ENCODE data around the gene SH3TC1.

The SH3TC1 gene

DNA sequence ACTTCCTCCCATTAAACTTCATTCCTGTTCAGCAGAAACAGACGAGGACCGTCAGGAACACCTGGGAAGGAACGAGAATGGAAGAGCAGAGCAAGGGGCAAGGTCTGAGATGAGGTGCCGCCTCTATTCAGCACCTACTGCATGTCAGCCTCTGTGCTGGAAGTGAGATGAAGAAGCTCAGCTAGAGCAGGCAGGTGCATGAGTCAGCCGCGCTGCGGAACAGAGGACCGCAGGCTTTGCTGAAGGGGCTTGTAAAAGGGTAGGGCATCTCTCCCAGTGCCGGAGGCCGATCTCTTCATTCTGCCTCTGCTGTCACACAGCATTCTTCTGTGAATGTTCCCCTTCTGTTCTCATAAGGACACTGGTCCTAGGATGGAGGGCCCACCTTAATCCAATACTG lies 34.4 kb upstream of the SH3TC1 start:
- Histone ChIP-seq H3K4me1 (ENCODE audit: control insufficient read depth, insufficient read depth, low read length, poor library complexity, severe bottlenecking) (no peaks in the 10 kb centered on the region), H3K4me3 (ENCODE audit: extremely low read depth, insufficient read depth, low read length, poor library complexity, severe bottlenecking) (no peak overlapping the region), H3K9me3 (ENCODE audit: control insufficient read depth, low read length) (peaks cover 10% of the 10 kb centered on the region), H3K36me3 (ENCODE audit: control insufficient read depth, insufficient read depth, low read length) (no peaks in the 10 kb centered on the region), H3K27ac (ENCODE audit: low read depth, low read length, severe bottlenecking) (no peak overlapping the region)
- 89 to 90% methylated on average over 9 to 10 of the region's 10 CpGs for WGBS, 2 experiments (ENCODE audit: insufficient coverage in 2 of 2)

- no peak overlapping the region for H3K27ac ChIP-seq (ENCODE audit: low read depth, low read length, severe bottlenecking)
- WGBS, 2 experiments (ENCODE audit: insufficient coverage in 2 of 2): 75 to 81% methylated on average over 5 to 6 of the region's 6 CpGs
Measured at GRCh38 chr4:8165374-8165896, 33.7 kb upstream of the SH3TC1 start.

GRCh38 chr4:8167291-8167690 lies 31.8 kb upstream of the SH3TC1 start:
- 70 to 100% methylated on average over 1 to 2 of the region's 2 CpGs for WGBS, 2 experiments (ENCODE audit: insufficient coverage in 2 of 2)

More at GRCh38 chr4:8165374-8165896, 33.7 kb upstream of the SH3TC1 start:
- Histone ChIP-seq H3K36me3 (ENCODE audit: control insufficient read depth, insufficient read depth, low read length) (no peaks in the 10 kb centered on the region), H3K4me1 (ENCODE audit: control insufficient read depth, insufficient read depth, low read length, poor library complexity, severe bottlenecking) (no peaks in the 10 kb centered on the region), H3K4me3 (ENCODE audit: extremely low read depth, insufficient read depth, low read length, poor library complexity, severe bottlenecking) (no peak overlapping the region), H3K9me3 (ENCODE audit: control insufficient read depth, low read length) (peaks cover 10% of the 10 kb centered on the region)

DNA sequence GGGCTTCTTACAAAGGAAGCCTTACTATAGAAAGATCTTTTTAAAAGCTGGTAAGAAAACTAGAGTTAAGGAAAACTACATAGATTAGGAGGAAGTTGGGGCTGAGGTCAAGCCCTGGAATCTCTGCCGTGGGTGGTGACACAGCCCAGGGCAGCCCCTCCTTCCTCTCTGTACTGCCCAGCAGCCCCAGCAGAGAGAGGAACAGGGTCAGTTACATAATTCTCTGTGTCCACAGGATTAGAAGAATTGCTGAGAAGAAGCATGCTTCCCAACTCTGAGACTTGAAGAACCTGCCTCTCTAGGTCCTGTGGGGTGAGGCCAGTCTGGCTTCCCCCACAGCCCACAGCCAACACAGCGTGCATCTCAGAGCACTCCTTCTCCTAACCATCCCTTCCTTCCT lies 31.3 kb upstream of the SH3TC1 start:
- peaks cover 10% of the 10 kb centered on the region for H3K9me3 ChIP-seq (ENCODE audit: control insufficient read depth, low read length)
- 80 to 100% methylated on average over 1 of the region's 2 CpGs for WGBS, 2 experiments (ENCODE audit: insufficient coverage in 2 of 2)
- no peaks in the 10 kb centered on the region for H3K36me3 ChIP-seq (ENCODE audit: control insufficient read depth, insufficient read depth, low read length)
- H3K4me3 ChIP-seq (ENCODE audit: extremely low read depth, insufficient read depth, low read length, poor library complexity, severe bottlenecking): no peak overlapping the region
- H3K27ac ChIP-seq (ENCODE audit: low read depth, low read length, severe bottlenecking): no peak overlapping the region
- H3K4me1 ChIP-seq (ENCODE audit: control insufficient read depth, insufficient read depth, low read length, poor library complexity, severe bottlenecking): no peaks in the 10 kb centered on the region

More at GRCh38 chr4:8167291-8167690, 31.8 kb upstream of the SH3TC1 start:
- H3K27ac ChIP-seq (ENCODE audit: low read depth, low read length, severe bottlenecking): no peak overlapping the region
- H3K4me1 ChIP-seq (ENCODE audit: control insufficient read depth, insufficient read depth, low read length, poor library complexity, severe bottlenecking): no peaks in the 10 kb centered on the region
- H3K4me3 ChIP-seq (ENCODE audit: extremely low read depth, insufficient read depth, low read length, poor library complexity, severe bottlenecking): no peak overlapping the region
- no peaks in the 10 kb centered on the region for H3K36me3 ChIP-seq (ENCODE audit: control insufficient read depth, insufficient read depth, low read length)
- H3K9me3 ChIP-seq (ENCODE audit: control insufficient read depth, low read length): peaks cover 10% of the 10 kb centered on the region

DNA sequence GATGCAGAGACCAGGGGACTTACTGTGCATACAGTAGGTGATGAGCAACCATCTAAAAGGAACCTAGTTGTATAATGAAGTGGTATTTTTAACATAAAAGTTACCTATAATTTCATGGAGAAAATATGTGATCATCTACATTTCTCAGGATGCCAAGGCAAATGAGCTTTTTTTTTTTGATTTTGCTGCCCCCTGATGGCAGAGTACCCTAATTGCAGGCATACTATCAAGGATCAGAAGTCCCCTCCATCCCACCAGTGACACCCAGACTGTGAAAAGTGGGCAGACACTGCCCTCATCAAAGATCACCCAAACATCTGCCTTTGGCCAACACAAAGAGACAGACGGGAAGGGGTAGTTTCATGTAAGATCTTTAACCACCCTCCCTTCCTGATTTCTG lies 30.9 kb upstream of the SH3TC1 start:
- WGBS, 2 experiments (ENCODE audit: insufficient coverage in 2 of 2): 100% methylated on average over 1 of the region's 1 CpG; no CpG with 5 or more reads in 1 of the 2 experiments
- no peaks in the 10 kb centered on the region for H3K4me1 ChIP-seq (ENCODE audit: control insufficient read depth, insufficient read depth, low read length, poor library complexity, severe bottlenecking)
- H3K36me3 ChIP-seq (ENCODE audit: control insufficient read depth, insufficient read depth, low read length): no peaks in the 10 kb centered on the region
- H3K4me3 ChIP-seq (ENCODE audit: extremely low read depth, insufficient read depth, low read length, poor library complexity, severe bottlenecking): no peak overlapping the region
- peaks cover 10% of the 10 kb centered on the region for H3K9me3 ChIP-seq (ENCODE audit: control insufficient read depth, low read length)
- no peak overlapping the region for H3K27ac ChIP-seq (ENCODE audit: low read depth, low read length, severe bottlenecking)

- H3K36me3 ChIP-seq (ENCODE audit: control insufficient read depth, insufficient read depth, low read length): no peaks in the 10 kb centered on the region
- WGBS, 2 experiments (ENCODE audit: insufficient coverage in 2 of 2): 100% methylated on average over 3 to 4 of the region's 5 CpGs
- peaks cover 10% of the 10 kb centered on the region for H3K9me3 ChIP-seq (ENCODE audit: control insufficient read depth, low read length)
- H3K27ac ChIP-seq (ENCODE audit: low read depth, low read length, severe bottlenecking): no peak overlapping the region
- no peak overlapping the region for H3K4me3 ChIP-seq (ENCODE audit: extremely low read depth, insufficient read depth, low read length, poor library complexity, severe bottlenecking)
- no peaks in the 10 kb centered on the region for H3K4me1 ChIP-seq (ENCODE audit: control insufficient read depth, insufficient read depth, low read length, poor library complexity, severe bottlenecking)
Measured at GRCh38 chr4:8168832-8169598, 30.1 kb upstream of the SH3TC1 start.

DNA sequence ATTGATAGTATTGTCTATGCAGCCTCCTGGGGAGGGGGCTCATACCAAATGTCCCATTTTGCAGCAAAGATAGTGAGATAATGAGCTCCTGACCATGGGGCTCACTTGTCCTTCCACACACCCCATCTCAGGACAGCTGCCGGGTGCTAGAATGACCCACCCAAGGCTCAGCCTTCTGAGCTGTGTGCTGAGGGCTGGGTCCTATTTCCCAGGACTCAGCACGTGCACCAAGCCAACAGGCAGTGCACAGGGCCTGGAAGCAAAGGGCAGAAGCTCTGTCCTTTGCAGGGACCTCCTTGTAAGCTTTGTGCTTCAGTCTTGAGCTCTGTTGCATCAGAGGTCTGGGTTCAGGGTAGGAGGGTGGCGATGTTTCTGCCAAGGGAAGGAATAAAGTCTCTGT lies 29.3 kb upstream of the SH3TC1 start:
- Histone ChIP-seq H3K4me1 (ENCODE audit: control insufficient read depth, insufficient read depth, low read length, poor library complexity, severe bottlenecking) (no peaks in the 10 kb centered on the region), H3K4me3 (ENCODE audit: extremely low read depth, insufficient read depth, low read length, poor library complexity, severe bottlenecking) (no peak overlapping the region), H3K36me3 (ENCODE audit: control insufficient read depth, insufficient read depth, low read length) (no peaks in the 10 kb centered on the region), H3K9me3 (ENCODE audit: control insufficient read depth, low read length) (peaks cover 10% of the 10 kb centered on the region), H3K27ac (ENCODE audit: low read depth, low read length, severe bottlenecking) (no peak overlapping the region)
- WGBS, 2 experiments (ENCODE audit: insufficient coverage in 2 of 2): 75 to 81% methylated on average over 1 to 3 of the region's 3 CpGs

DNA sequence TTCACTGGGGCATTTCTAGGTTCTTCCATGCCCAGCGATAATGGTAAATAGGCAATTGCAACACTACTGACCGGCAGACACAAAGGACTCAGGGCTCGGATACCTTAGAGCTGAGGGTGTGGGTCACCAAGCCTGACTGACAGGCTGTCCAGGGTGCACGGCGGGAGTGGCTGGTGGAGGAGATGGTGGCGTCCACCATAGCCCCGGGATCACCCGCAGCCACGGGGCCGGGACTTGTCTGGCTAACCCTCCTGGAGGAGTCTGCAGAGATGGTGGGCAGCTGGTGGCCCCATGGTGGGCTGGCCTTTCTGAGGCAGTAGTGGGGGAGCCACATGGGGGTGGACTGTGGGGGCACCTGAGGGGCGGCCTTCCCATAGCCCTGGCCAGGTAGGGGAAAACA lies 28.7 kb upstream of the SH3TC1 start:
- Histone ChIP-seq H3K4me1 (ENCODE audit: control insufficient read depth, insufficient read depth, low read length, poor library complexity, severe bottlenecking) (no peaks in the 10 kb centered on the region), H3K36me3 (ENCODE audit: control insufficient read depth, insufficient read depth, low read length) (no peaks in the 10 kb centered on the region), H3K27ac (ENCODE audit: low read depth, low read length, severe bottlenecking) (no peak overlapping the region), H3K9me3 (ENCODE audit: control insufficient read depth, low read length) (peaks cover 10% of the 10 kb centered on the region), H3K4me3 (ENCODE audit: extremely low read depth, insufficient read depth, low read length, poor library complexity, severe bottlenecking) (no peak overlapping the region)
- WGBS, 2 experiments (ENCODE audit: insufficient coverage in 2 of 2): 86 to 93% methylated on average over 4 to 10 of the region's 11 CpGs

DNA sequence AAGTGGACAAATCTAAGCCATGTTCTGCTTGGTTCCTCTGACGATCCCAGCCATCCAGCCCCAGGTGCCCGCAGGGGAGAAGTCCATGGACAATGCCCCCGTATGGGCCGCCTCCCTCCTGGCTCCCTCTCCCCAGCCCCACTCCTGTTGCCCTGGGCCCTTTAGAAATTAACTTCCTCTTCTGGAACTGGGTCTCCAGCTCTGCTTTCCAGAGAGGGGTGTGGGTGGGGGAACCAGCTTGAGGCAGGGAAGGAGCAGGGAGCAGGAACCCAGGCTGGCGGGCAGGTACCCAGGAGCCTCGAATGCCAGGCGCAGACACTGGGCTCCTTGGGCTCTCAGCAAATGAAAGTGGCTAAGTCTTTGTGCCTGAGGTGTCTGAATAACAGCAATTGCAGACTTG lies 27.8 kb upstream of the SH3TC1 start:
- Histone ChIP-seq H3K9me3 (ENCODE audit: control insufficient read depth, low read length) (peaks cover 10% of the 10 kb centered on the region), H3K4me3 (ENCODE audit: extremely low read depth, insufficient read depth, low read length, poor library complexity, severe bottlenecking) (no peak overlapping the region), H3K4me1 (ENCODE audit: control insufficient read depth, insufficient read depth, low read length, poor library complexity, severe bottlenecking) (no peaks in the 10 kb centered on the region), H3K27ac (ENCODE audit: low read depth, low read length, severe bottlenecking) (no peak overlapping the region), H3K36me3 (ENCODE audit: control insufficient read depth, insufficient read depth, low read length) (no peaks in the 10 kb centered on the region)
- WGBS, 2 experiments (ENCODE audit: insufficient coverage in 2 of 2): 78 to 100% methylated on average over 2 to 5 of the region's 7 CpGs

DNA sequence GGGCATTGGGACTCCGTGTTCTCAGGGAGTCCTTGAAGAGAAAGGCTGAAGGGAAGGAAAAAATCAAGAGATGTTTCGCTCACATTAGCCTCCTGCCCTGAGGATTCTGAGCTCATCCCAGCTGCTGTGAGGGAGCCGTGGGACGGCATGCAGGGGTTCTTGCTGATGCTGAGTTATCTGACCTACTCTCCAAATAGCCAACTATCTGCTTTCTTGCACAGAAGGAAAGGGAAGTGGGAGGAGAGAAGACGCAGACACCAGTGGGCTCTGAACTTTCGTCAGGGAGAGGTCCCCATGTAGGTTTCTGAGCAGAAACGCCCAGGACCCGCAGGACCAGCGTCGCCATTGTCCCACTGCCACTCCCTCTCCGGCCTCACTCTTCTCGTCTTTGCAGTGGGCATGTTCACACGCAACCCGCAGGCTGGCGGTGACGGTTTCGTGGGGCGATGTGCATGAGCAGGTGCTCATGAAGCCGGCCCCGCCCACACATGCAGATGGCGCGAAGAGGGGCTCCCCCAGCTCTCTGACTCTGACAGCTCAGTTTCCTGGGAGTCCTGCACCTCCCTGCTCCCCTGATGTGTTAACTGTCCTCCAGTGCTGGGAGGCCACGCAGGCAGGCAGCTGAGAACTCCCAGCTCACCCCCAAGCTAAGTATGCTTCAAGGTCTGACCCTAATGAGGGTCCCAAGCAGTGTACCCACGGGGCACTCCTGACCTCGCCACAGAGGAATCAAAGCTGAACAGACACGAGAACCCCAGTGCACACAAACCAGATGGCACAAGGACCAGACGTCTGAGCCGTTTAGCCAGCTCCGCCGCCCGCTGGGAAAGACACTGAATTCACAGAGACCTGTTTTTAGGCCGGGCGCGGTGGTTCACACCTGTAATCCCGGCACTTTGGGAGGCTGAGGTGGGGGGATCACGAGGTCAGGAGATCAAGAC lies 26.8 kb upstream of the SH3TC1 start:
- H3K27ac ChIP-seq (ENCODE audit: low read depth, low read length, severe bottlenecking): no peak overlapping the region
- no peak overlapping the region for H3K4me3 ChIP-seq (ENCODE audit: extremely low read depth, insufficient read depth, low read length, poor library complexity, severe bottlenecking)
- H3K9me3 ChIP-seq (ENCODE audit: control insufficient read depth, low read length): peaks cover 10% of the 10 kb centered on the region
- no peaks in the 10 kb centered on the region for H3K4me1 ChIP-seq (ENCODE audit: control insufficient read depth, insufficient read depth, low read length, poor library complexity, severe bottlenecking)
- H3K36me3 ChIP-seq (ENCODE audit: control insufficient read depth, insufficient read depth, low read length): no peaks in the 10 kb centered on the region
- 88 to 91% methylated on average over 33 of the region's 36 CpGs for WGBS, 2 experiments (ENCODE audit: insufficient coverage in 2 of 2)

All from mesodermal cell (in vitro differentiated cells).